SK-N-SH (cell line): Measurements from ENCODE around the gene LGI4. TPM values are rescaled to one million over a fixed set of nuclear protein-coding genes. Genes with fewer than 3 reads are reported as not detected.

ENCODE experiments used
- CTCF ChIA-PET: fragments of 300-600, 350-600 bp; formaldehyde crosslinking; extraction: SDS; loops from one replicate; lab custom pipeline; 2021; lab: Yijun Ruan, JAX
- POLR2A ChIA-PET: fragments of 350-600 bp; sonication (Branson Sonifier 250); formaldehyde crosslinking; extraction: SDS; loops from one replicate; lab custom pipeline; 2020; ENCODE audit warnings: antibody characterized with exemption, inconsistent platforms; lab: Yijun Ruan, JAX
- DNase-seq: peaks from one replicate; pipeline ENCODE4 v3.0.0; 2012
- H2AFZ ChIP-seq: fragments of 200-600 bp; sonication (generic); 2 replicates; pipeline ENCODE4 v1.8.1; 2016; ENCODE audit warnings: antibody characterized with exemption, mild to moderate bottlenecking, low read depth
- H3F3A ChIP-seq: fragments of 200-600 bp; sonication (generic); replicated peaks from 2 replicates; pipeline ENCODE3; 2016; ENCODE audit warnings: antibody characterized with exemption, mild to moderate bottlenecking; ENCODE audit not compliant: insufficient read depth
- H3K27ac ChIP-seq, 2 experiments: fragments of 200-500 bp in 1 of 2; fragments of 200-600 bp in 1 of 2; sonication (Bioruptor generic) in 1 of 2; sonication (generic), shearing (Covaris generic) in 1 of 2; 2 replicates each; pipeline versions ENCODE4 v1.5.1 to v1.6.1; 2014 to 2016; ENCODE audit warnings: low read depth in 2 of 2, inconsistent platforms in 1 of 2, low read length in 1 of 2, mild to moderate bottlenecking in 1 of 2, mixed read lengths in 1 of 2
- H3K27me3 ChIP-seq: fragments of 200-600 bp; sonication (generic), shearing (Covaris generic); 2 replicates; pipeline ENCODE4 v1.6.1; 2016; ENCODE audit warnings: mixed run types; ENCODE audit not compliant: insufficient read depth
- H3K36me3 ChIP-seq, 2 experiments: fragments of 200-500 bp in 1 of 2; fragments of 200-600 bp in 1 of 2; sonication (Bioruptor generic) in 1 of 2; sonication (generic) in 1 of 2; replicated peaks in 1 of 2; 2 replicates each; pipeline versions ENCODE3 to v1.5.1; 2014 to 2016; ENCODE audit warnings: low read length in 1 of 2, mild to moderate bottlenecking in 1 of 2; ENCODE audit not compliant: insufficient read depth in 2 of 2, control insufficient read depth in 1 of 2
- H3K4me1 ChIP-seq, 2 experiments: fragments of 200-500 bp in 1 of 2; fragments of 200-600 bp in 1 of 2; sonication (Bioruptor generic) in 1 of 2; sonication (generic), shearing (Covaris generic) in 1 of 2; 2 replicates each; pipeline versions ENCODE4 v1.5.1 to v1.6.1; 2014 to 2016; ENCODE audit warnings: low read depth in 1 of 2, low read length in 1 of 2, mixed run types in 1 of 2; ENCODE audit not compliant: insufficient read depth in 2 of 2, control insufficient read depth in 1 of 2
- H3K4me2 ChIP-seq: fragments of 200-600 bp; sonication (generic), shearing (Covaris generic); 2 replicates; pipeline ENCODE4 v1.6.1; 2017; ENCODE audit warnings: mixed run types
- H3K4me3 ChIP-seq, 2 experiments: fragments of 200-500 bp in 1 of 2; fragments of 200-600 bp in 1 of 2; sonication (Bioruptor generic) in 1 of 2; sonication (generic), shearing (Covaris generic) in 1 of 2; 2 replicates each; pipeline versions ENCODE4 v1.5.1 to v1.8.1; 2014 to 2016; ENCODE audit warnings: low read depth in 2 of 2, inconsistent platforms in 1 of 2, low read length in 1 of 2, mild to moderate bottlenecking in 1 of 2, mixed read lengths in 1 of 2, moderate library complexity in 1 of 2
- H3K79me2 ChIP-seq: fragments of 200-600 bp; sonication (generic); 2 replicates; pipeline ENCODE4 v1.8.1; 2017; ENCODE audit warnings: mild to moderate bottlenecking; ENCODE audit not compliant: insufficient read depth
- H3K9ac ChIP-seq: fragments of 200-600 bp; sonication (generic); 2 replicates; pipeline ENCODE4 v1.6.1; 2017; ENCODE audit warnings: mixed run types
- H3K9me2 ChIP-seq: fragments of 200-600 bp; sonication (generic); 2 replicates; pipeline ENCODE4 v1.6.1; 2017; ENCODE audit warnings: mixed run types
- H3K9me3 ChIP-seq: fragments of 200-600 bp; sonication (generic); 2 replicates; pipeline ENCODE4 v1.6.1; 2017; ENCODE audit warnings: mixed run types, mild to moderate bottlenecking, moderate library complexity
- H4K20me1 ChIP-seq: fragments of 200-600 bp; sonication (generic); 2 replicates; pipeline ENCODE4 v1.6.1; 2017; ENCODE audit warnings: mild to moderate bottlenecking, mixed run types; ENCODE audit not compliant: insufficient read depth
- CHD2 ChIP-seq: fragments of 150-350 bp; IDR thresholded peaks from 2 replicates; pipeline ENCODE4 v1.6.1; 2018; ENCODE audit warnings: low read length; ENCODE audit not compliant: partially characterized antibody
- EP300 ChIP-seq, 2 experiments: IDR thresholded peaks; 2 replicates each; pipeline versions ENCODE4 v1.4.0 to v1.6.1; 2012; ENCODE audit warnings: borderline replicate concordance in 1 of 2, low read depth in 1 of 2, low read length in 1 of 2
- FOSL2 ChIP-seq: IDR thresholded peaks from 2 replicates; pipeline ENCODE4 v1.4.0; 2012; ENCODE audit warnings: low read depth, mild to moderate bottlenecking, moderate library complexity, borderline replicate concordance
- FOXJ3 ChIP-seq: sonication (generic); formaldehyde crosslinking; IDR thresholded peaks from 2 replicates; pipeline ENCODE4 v1.5.1; 2020; ENCODE audit warnings: mild to moderate bottlenecking, missing genetic modification reagents
- GABPA ChIP-seq: IDR thresholded peaks from 2 replicates; pipeline ENCODE4 v1.4.0; 2012; ENCODE audit warnings: low read depth, mild to moderate bottlenecking
- IRF3 ChIP-seq: fragments of 150-350 bp; IDR thresholded peaks from 2 replicates; pipeline ENCODE4 v1.6.1; 2016; ENCODE audit warnings: mild to moderate bottlenecking, low read depth, low read length
- JUND ChIP-seq: IDR thresholded peaks from 2 replicates; pipeline ENCODE4 v1.4.0; 2012
- MEF2A ChIP-seq: IDR thresholded peaks from 2 replicates; pipeline ENCODE4 v1.4.0; 2012; ENCODE audit warnings: low read depth, borderline replicate concordance
- MXI1 ChIP-seq: IDR thresholded peaks from 2 replicates; pipeline ENCODE4 v1.6.1; 2012; ENCODE audit warnings: mild to moderate bottlenecking, low read depth, low read length, improper control_type of control experiment
- NRF1 ChIP-seq: IDR thresholded peaks from 2 replicates; pipeline ENCODE4 v1.6.1; 2012; ENCODE audit warnings: low read depth, mild to moderate bottlenecking, low read length
- PBX3 ChIP-seq: IDR thresholded peaks from 2 replicates; pipeline ENCODE4; 2012
- POLR2AphosphoS5 ChIP-seq: IDR thresholded peaks from 2 replicates; pipeline ENCODE4 v1.6.1; 2012; ENCODE audit warnings: low read depth, low read length
- RAD21 ChIP-seq: IDR thresholded peaks from 2 replicates; pipeline ENCODE4 v1.6.1; 2012; ENCODE audit warnings: mild to moderate bottlenecking, low read length
- RFX5 ChIP-seq: IDR thresholded peaks from 2 replicates; pipeline ENCODE4 v1.6.1; 2012; ENCODE audit warnings: mild to moderate bottlenecking, improper control_type of control experiment, low read length
- SMC3 ChIP-seq: IDR thresholded peaks from 2 replicates; pipeline ENCODE4 v1.6.1; 2012; ENCODE audit warnings: low read depth, low read length, improper control_type of control experiment
- TCF12 ChIP-seq: IDR thresholded peaks from 2 replicates; pipeline ENCODE4 v1.4.0; 2012
- YY1 ChIP-seq: IDR thresholded peaks from 2 replicates; pipeline ENCODE4 v1.4.0; 2012; ENCODE audit warnings: low read depth, mild to moderate bottlenecking
- WGBS: methylation state at CpG from one replicate; pipeline ENCODE4 v1.1.6; 2017; ENCODE audit warnings: low lambda C conversion rate; 5-methylcytosine and 5-hydroxymethylcytosine counted together
- polyA plus RNA-seq, 3 experiments: library from polyadenylated mRNA; depleted of rRNA; stranded (reverse); fragments of >200 nt; gene quantifications; 2 replicates each; pipeline ENCODE4 v1.2.3, GENCODE V29; 2012
- TF ChIP-seq, protein P1 (sequence below): fragments of 200-600 bp; sonication (generic); IDR thresholded peaks from 2 replicates; pipeline ENCODE4 v1.6.1; 2017; ENCODE audit warnings: antibody characterized with exemption, mild to moderate bottlenecking, moderate library complexity
- TF ChIP-seq, protein P2 (sequence below): IDR thresholded peaks from 2 replicates; pipeline ENCODE4 v1.4.0; 2012; ENCODE audit warnings: low read depth
- TF ChIP-seq, protein P3 (sequence below): fragments of 150-350 bp; IDR thresholded peaks from 2 replicates; pipeline ENCODE4 v1.6.1; 2017; ENCODE audit warnings: antibody characterized with exemption, low read length, low read depth, borderline replicate concordance

The LGI4 gene
- polyA plus RNA-seq, 1 of the 3 experiments (the other 2 are of a cell fraction), result 0.05 TPM

- DNase-seq, result no peak
- ChIA-PET POLR2A (no interaction called here), CTCF (interaction anchor here (1.0 to 1.2 kb wide), 2 partner anchors 27 to 46 kb away, joined by 3 read pairs; partner anchors contain the start of gene LGI4)
- H3K79me2 ChIP-seq, result no peaks in the 10 kb centered on the region
- H3K9me2 ChIP-seq, result no peaks in the 10 kb centered on the region
- peaks cover 23% of the 10 kb centered on the region; the same call in 1 of the 2 replicates for H3K27me3 ChIP-seq
- no peaks in the 10 kb centered on the region for H3K4me1 ChIP-seq
- H3F3A ChIP-seq, result no peaks in the 10 kb centered on the region
- H3K27ac ChIP-seq, result no peak overlapping the region
- WGBS, result 16% methylated on average over 1 of the region's 1 CpG
- peaks cover 3% of the 10 kb centered on the region; the same call in 1 of the 2 replicates for H3K9me3 ChIP-seq
- no peak overlapping the region for H3K4me3 ChIP-seq
- H3K36me3 ChIP-seq, result no peaks in the 10 kb centered on the region
- H3K4me2 ChIP-seq, result no peak overlapping the region
- no peaks in the 10 kb centered on the region for H4K20me1 ChIP-seq
- no peak overlapping the region for H3K9ac ChIP-seq
- TF ChIP-seq SMC3, result no peak
- TF ChIP-seq IRF3, result no peak
- TF ChIP-seq, protein P1, sequence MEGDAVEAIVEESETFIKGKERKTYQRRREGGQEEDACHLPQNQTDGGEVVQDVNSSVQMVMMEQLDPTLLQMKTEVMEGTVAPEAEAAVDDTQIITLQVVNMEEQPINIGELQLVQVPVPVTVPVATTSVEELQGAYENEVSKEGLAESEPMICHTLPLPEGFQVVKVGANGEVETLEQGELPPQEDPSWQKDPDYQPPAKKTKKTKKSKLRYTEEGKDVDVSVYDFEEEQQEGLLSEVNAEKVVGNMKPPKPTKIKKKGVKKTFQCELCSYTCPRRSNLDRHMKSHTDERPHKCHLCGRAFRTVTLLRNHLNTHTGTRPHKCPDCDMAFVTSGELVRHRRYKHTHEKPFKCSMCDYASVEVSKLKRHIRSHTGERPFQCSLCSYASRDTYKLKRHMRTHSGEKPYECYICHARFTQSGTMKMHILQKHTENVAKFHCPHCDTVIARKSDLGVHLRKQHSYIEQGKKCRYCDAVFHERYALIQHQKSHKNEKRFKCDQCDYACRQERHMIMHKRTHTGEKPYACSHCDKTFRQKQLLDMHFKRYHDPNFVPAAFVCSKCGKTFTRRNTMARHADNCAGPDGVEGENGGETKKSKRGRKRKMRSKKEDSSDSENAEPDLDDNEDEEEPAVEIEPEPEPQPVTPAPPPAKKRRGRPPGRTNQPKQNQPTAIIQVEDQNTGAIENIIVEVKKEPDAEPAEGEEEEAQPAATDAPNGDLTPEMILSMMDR, result no peak
- TF ChIP-seq, protein P2, sequence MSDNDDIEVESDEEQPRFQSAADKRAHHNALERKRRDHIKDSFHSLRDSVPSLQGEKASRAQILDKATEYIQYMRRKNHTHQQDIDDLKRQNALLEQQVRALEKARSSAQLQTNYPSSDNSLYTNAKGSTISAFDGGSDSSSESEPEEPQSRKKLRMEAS, result no peak
- no peak for TF ChIP-seq RFX5
- TF ChIP-seq FOXJ3 (CRISPR knock-in tag), result no peak
- no peak for TF ChIP-seq JUND
- TF ChIP-seq MXI1, result no peak
- no peak for TF ChIP-seq GABPA
- no peak for TF ChIP-seq TCF12
- no peak for TF ChIP-seq RAD21
- no peak for TF ChIP-seq PBX3
- TF ChIP-seq NRF1, result no peak
- no peak for TF ChIP-seq YY1
- TF ChIP-seq, all 33 proteins: peak for 0
- no peak overlapping the region for H2AFZ ChIP-seq
Observed at GRCh38 chr19:35181387-35181786, 46.5 kb upstream of the LGI4 start.

GRCh38 chr19:35179830-35180229, 45.0 kb upstream of the LGI4 start:
- H2AFZ ChIP-seq, result no peak overlapping the region
- ChIA-PET POLR2A (no interaction called here), CTCF (interaction anchor here (1.1 to 1.3 kb wide), 3 partner anchors 13 to 38 kb away, joined by 3 to 4 read pairs (median 3); partner anchors contain the start of gene FXYD5)
- TF ChIP-seq TCF12 (no peak), FOSL2 (no peak), MEF2A (no peak), MXI1 (no peak), NRF1 (no peak), CHD2 (no peak), JUND (no peak), EP300 (IDR thresholded peaks at IDR 0.05; ENCODE audit: borderline replicate concordance in 1 of 2, low read depth in 1 of 2, low read length in 1 of 2) (no peak), SMC3 (no peak), YY1 (no peak), RAD21 (no peak), POLR2AphosphoS5 (no peak)
- TF ChIP-seq, protein P3, sequence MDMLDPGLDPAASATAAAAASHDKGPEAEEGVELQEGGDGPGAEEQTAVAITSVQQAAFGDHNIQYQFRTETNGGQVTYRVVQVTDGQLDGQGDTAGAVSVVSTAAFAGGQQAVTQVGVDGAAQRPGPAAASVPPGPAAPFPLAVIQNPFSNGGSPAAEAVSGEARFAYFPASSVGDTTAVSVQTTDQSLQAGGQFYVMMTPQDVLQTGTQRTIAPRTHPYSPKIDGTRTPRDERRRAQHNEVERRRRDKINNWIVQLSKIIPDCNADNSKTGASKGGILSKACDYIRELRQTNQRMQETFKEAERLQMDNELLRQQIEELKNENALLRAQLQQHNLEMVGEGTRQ, result no peak

More at GRCh38 chr19:35179830-35180229, 45.0 kb upstream of the LGI4 start:
- no peak overlapping the region for H3K27ac ChIP-seq
- H3K36me3 ChIP-seq, result no peaks in the 10 kb centered on the region
- no peaks in the 10 kb centered on the region for H4K20me1 ChIP-seq
- WGBS, result 52% methylated on average over 3 of the region's 3 CpGs
- H3F3A ChIP-seq, result no peaks in the 10 kb centered on the region
- H3K9me2 ChIP-seq, result no peaks in the 10 kb centered on the region
- H3K9me3 ChIP-seq, result peaks cover 3% of the 10 kb centered on the region; the same call in 1 of the 2 replicates
- no peak overlapping the region for H3K9ac ChIP-seq
- no peak for DNase-seq
- no peaks in the 10 kb centered on the region for H3K79me2 ChIP-seq
- H3K27me3 ChIP-seq, result peaks cover 23% of the 10 kb centered on the region; the same call in 1 of the 2 replicates
- no peak overlapping the region for H3K4me2 ChIP-seq
- no peak overlapping the region for H3K4me3 ChIP-seq
- H3K4me1 ChIP-seq, result no peaks in the 10 kb centered on the region
